ACC112 (cell line): ENCODE data around the gene BMPR1A.
"Not testable (repeated sequence)": the region's sequence is repeated elsewhere in the genome, so short reads cannot be mapped to it uniquely, and the experiment has no call there.

Source experiments
- H2AFZ ChIP-seq: fragments of 200-600 bp; sonication (generic); one replicate; pipeline ENCODE4 v1.6.0; 2017; ENCODE audit warnings: antibody characterized with exemption, low read length; ENCODE audit not compliant: unreplicated experiment
- H3K27ac ChIP-seq: fragments of 200-600 bp; sonication (generic); 2 replicates; pipeline ENCODE4 v1.5.1; 2014; ENCODE audit warnings: low read depth, mild to moderate bottlenecking, antibody characterized with exemption, low read length, moderate library complexity
- H3K27me3 ChIP-seq: fragments of 200-600 bp; sonication (generic); 2 replicates; pipeline ENCODE4 v1.6.1; 2014; ENCODE audit warnings: mild to moderate bottlenecking, antibody characterized with exemption, low read length, moderate library complexity, mixed read lengths; ENCODE audit not compliant: insufficient read depth
- H3K36me3 ChIP-seq: fragments of 200-600 bp; sonication (generic); 2 replicates; pipeline ENCODE4 v1.6.1; 2016; ENCODE audit warnings: mild to moderate bottlenecking, antibody characterized with exemption, low read length, moderate library complexity, mixed read lengths; ENCODE audit not compliant: insufficient read depth
- H3K4me1 ChIP-seq: fragments of 200-600 bp; sonication (generic); one replicate; pipeline ENCODE4 v1.6.1; 2016; ENCODE audit warnings: low read length, mixed read lengths; ENCODE audit not compliant: insufficient read depth, unreplicated experiment, control insufficient read depth
- H3K4me3 ChIP-seq: fragments of 200-600 bp; sonication (generic); 2 replicates; pipeline ENCODE4 v1.5.1; 2014; ENCODE audit warnings: mild to moderate bottlenecking, low read depth, low read length
- H3K79me2 ChIP-seq: fragments of 200-600 bp; sonication (generic); one replicate; pipeline ENCODE4 v1.6.0; 2016; ENCODE audit warnings: low read length; ENCODE audit not compliant: control insufficient read depth, unreplicated experiment, insufficient read depth

The BMPR1A gene

DNA sequence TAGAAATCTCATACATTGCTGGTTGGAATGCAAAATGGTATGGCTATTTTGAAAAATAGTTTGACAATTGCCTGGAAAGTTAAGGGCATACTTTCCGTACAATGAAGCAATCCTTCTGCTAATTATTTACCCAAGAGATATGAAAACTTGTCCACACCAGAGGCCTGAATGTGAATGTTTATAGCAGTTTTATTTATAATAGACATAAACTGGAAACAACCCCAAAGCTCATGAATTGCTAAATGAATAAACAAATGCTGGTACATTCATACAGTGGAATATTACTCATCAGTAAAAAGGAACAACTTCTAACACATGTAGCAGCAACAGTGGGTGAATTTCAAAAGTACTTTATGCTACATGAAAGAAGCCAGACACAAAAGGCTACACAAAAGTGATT is 158.3 kb downstream of the BMPR1A start:
- no peaks in the 10 kb centered on the region for H3K27me3 ChIP-seq
- H2AFZ ChIP-seq, result no peak overlapping the region
- no peak overlapping the region for H3K27ac ChIP-seq
- peaks cover 9% of the 10 kb centered on the region for H3K36me3 ChIP-seq
- peaks cover 4% of the 10 kb centered on the region for H3K4me1 ChIP-seq
- H3K79me2 ChIP-seq, result no peaks in the 10 kb centered on the region
- H3K4me3 ChIP-seq, result no peak overlapping the region

DNA sequence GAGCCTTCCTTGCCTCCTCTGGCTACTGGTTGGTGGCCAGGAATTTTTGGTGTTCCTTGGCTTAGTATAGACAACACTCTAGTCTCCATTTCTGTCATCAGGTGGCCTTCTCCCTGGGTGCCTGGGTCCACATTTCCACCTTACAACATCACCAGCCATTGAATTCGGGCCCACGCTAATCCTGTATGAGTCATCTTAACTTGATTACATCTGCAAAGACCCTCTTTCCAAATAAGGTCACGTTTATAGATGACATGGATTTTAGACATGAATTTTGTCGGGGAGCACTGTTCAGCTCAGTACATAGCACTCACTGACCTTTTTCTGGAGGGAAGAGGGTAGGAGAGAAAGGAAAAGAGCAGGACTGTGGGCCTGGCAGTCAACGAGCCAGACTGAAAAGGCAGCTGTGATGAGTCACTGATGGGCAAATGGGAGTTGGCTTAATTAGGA is 161.6 kb downstream of the BMPR1A start:
- Histone ChIP-seq H3K4me3 (no peak overlapping the region), H3K27me3 (no peaks in the 10 kb centered on the region), H3K4me1 (peaks cover 4% of the 10 kb centered on the region), H3K27ac (no peak overlapping the region), H3K36me3 (peaks cover 22% of the 10 kb centered on the region), H3K79me2 (no peaks in the 10 kb centered on the region), H2AFZ (no peak overlapping the region)

DNA sequence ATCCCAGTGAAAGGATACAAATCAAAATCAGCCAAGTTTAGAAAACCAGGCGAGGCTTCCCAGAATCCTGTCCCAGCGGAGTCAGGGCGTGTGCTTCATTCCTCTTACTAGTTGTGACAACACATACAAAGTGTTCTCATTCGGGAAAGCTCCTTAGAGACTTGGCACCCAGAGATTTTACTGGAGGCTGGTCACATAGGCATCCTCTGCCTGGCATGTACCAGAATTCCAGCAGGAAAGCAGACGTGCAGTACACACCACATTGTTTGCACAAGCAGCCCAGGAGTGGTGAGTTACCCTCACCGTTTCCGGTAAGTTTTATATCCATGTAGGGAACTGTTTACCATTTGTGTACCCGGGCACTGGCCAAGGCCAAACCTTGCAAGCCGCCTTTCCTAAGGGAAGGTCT is 166.1 kb downstream of the BMPR1A start:
- H2AFZ ChIP-seq, result no peak overlapping the region
- H3K27me3 ChIP-seq, result no peaks in the 10 kb centered on the region
- peaks cover 4% of the 10 kb centered on the region for H3K4me1 ChIP-seq
- no peak overlapping the region for H3K27ac ChIP-seq
- H3K36me3 ChIP-seq, result peaks cover 17% of the 10 kb centered on the region
- H3K79me2 ChIP-seq, result no peaks in the 10 kb centered on the region
- H3K4me3 ChIP-seq, result no peak overlapping the region

DNA sequence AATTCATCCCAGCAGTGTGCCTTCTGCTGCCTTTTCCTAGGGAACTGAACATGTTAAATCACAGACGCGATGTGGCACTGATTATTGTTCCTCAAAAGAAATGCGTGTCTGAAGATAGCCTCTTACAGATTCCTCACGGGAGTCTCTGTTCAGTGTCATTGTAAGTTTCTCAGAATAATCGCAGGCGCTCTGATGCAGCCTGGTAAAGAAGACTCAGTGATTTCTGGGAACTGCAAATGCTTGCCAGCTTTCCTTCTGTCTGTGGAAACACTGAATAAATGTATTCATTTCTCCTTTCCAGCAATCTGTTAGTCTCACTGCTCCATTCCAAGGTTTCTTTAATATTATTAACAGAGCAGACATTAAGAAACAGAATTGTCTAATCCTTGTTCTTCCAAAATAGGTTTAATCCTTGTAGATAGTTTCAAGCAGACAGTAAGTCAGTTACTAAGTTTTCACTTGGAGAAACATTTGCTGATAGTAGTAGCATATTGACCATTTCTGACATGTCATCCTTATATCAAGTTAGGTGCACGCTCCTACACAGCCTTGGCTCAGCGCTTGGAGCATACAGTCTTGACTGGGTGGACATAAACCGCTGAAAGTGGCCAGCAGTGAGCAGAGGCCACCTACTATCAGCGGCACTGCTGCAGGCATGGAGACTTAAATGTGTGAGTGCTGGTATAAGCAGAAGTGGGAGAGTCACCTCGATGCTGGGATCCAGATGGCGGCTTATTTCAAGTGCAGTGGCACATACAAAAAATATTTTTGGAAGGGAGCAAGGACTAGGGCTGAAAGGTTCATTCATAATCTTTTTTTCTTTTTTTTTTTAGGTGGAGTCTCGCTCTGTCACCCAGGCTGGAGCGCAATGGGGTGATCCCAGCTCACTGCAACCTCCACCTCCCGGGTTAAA is 173.3 kb downstream of the BMPR1A start:
- Histone ChIP-seq H3K79me2 (no peaks in the 10 kb centered on the region), H3K4me3 (no peak overlapping the region), H3K4me1 (peaks cover 16% of the 10 kb centered on the region), H2AFZ (no peak overlapping the region), H3K27ac (no peak overlapping the region), H3K27me3 (no peaks in the 10 kb centered on the region), H3K36me3 (peaks cover 7% of the 10 kb centered on the region)

DNA sequence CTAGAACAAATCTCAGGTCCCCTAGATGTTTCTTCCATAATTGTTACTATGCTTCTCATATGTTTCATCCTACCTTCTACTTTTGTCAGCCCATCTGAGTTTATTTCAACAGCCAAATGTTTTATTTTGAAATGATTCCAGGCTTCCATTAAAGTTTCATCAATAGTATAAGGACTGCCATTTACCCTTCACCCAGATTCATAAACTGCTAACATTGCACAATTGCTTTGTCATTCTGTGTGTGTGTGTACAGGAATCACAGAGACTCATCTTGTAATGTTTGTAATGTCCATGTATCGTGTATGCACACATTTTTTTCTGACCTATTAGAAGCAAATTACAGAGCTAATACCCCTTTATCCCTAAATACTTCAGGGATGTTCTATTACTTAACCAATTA is 175.5 kb downstream of the BMPR1A start:
- Histone ChIP-seq H3K27me3 (no peaks in the 10 kb centered on the region), H3K36me3 (peaks cover 7% of the 10 kb centered on the region), H3K79me2 (no peaks in the 10 kb centered on the region), H2AFZ (no peak overlapping the region), H3K4me1 (peaks cover 22% of the 10 kb centered on the region), H3K4me3 (no peak overlapping the region), H3K27ac (peak overlapping the region; percentile 44)

DNA sequence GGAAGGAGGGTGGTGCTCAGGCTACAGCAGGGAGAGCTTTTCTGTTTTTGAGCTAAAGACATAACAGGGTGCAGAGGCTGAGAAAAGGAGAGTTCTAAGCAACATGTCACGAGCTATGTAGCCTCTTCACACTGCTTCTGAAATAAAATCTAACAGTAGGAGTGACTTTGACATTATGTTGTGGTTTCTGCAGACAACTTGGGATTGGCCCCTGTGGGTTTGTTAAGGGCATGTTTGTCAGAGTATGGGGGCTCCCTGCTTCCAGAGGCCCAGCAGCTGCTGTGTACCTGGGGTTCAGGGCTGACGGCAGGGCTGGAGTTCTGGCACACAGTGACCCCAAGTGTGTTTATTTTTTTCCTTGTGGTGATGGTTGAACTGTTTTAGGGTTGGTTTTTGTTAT is 176.3 kb downstream of the BMPR1A start:
- peaks cover 7% of the 10 kb centered on the region for H3K36me3 ChIP-seq
- peaks cover 27% of the 10 kb centered on the region for H3K4me1 ChIP-seq
- H3K4me3 ChIP-seq, result no peak overlapping the region
- H3K79me2 ChIP-seq, result no peaks in the 10 kb centered on the region
- no peak overlapping the region for H2AFZ ChIP-seq
- no peaks in the 10 kb centered on the region for H3K27me3 ChIP-seq
- H3K27ac ChIP-seq, result no peak overlapping the region

DNA sequence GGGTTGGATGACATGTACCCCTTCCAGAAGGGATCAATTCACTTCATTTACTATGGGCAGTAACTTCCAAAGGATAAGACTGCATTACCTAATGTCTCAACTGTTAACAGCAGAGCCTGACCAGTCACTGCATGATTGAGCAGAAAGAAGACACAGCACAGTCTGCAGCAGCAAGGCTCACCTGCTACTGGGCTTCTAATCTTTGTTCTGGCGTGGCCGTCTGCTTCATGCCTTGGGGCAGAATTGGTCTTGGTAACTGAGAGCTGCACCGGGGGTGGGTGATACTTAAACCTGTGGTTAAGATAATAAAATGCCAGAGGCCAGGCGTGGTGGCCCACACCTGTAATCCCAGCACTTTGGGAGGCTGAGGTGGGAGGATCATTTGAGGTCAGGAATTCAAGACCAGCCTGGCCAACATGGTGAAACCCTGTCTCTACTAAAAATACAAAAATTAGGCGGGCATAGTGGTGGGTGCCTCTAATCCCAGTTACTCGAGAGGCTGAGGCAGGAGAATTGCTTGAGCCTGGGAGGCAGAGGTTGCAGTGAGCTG is 177.8 kb downstream of the BMPR1A start:
- not testable (repeated sequence) for H3K79me2 ChIP-seq, H3K4me3 ChIP-seq, H3K27me3 ChIP-seq, H2AFZ ChIP-seq, H3K36me3 ChIP-seq, H3K27ac ChIP-seq
- H3K4me1 ChIP-seq, result peaks cover 27% of the 10 kb centered on the region

DNA sequence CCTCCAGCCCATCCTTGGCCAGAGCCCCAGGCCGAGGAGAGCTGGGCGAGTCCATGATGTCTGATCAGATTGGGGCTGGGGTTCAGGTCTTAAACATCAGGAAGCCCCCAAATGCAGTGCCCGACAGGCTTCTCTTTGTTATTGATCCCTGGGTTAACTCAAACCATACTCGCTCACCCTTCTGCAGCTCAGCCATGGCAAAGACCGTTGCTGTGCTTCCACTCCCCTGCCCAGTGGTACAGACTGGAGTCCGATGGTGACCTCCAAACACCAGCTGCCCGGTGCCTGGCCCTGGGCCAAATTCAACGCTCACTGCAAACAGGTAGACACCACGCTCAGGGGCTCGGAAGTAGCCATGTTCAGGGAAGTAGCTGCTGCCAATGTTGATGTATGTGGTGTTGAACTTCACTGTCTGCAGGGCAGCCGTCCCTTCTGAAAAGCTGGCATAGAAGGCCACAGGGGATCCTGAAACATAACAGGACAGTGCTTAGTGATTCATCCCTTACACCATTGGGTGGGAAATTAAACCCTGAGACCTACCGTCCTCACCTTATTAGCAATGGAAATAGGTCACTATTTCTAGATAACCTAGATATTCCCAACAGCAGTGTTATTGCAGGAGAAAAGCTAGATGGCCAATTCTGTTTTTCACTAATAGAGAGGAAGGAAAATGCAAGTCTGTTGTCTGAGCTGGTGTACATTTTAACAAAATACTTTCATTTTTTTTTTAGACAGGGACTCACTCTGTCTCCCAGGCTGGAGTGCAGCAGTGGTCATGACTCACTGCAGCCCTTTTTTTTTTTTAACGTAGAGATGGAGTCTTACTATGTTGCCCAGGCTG is 180.5 kb downstream of the BMPR1A start:
- Histone ChIP-seq H3K27ac (no peak overlapping the region), H3K4me1 (peaks cover 20% of the 10 kb centered on the region), H3K27me3 (no peaks in the 10 kb centered on the region), H3K36me3 (no peaks in the 10 kb centered on the region), H3K79me2 (no peaks in the 10 kb centered on the region), H2AFZ (no peak overlapping the region), H3K4me3 (0 out of 2 replicates have a peak overlapping the region, but pooled peaks have one; percentile 24)

DNA sequence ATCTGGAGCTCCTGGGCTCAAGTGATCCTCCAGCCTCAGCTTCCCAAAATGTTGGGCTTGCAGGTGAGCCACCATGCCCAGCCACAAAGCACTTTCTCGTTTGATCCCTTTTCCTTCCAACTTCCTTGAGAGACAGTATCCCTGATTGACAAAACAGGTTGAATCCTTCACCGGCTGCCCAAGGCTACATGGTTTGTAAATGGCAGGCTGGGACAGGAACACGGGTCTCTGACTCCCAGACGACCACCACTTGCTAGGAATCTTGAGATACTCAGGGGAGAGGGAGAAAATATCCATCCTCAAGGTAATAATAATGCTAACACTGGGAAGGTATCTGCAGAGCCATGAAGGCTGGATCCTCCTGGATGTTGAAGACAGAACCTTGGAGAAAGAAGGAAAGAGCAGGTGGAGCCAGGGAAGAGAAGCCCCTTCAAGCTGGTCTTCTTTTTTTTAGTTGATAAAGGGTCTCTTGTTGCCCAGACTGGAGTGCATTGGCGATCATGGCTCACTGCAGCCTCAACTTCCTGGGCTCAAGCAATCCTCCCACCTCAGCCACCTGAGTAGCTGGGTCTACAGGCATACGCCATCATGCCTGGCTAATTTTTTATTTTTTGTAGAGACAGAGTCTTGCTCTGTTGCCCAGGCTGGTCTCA is 181.2 kb downstream of the BMPR1A start:
- Histone ChIP-seq H3K4me3 (no peak overlapping the region), H3K27ac (no peak overlapping the region), H3K79me2 (no peaks in the 10 kb centered on the region)

DNA sequence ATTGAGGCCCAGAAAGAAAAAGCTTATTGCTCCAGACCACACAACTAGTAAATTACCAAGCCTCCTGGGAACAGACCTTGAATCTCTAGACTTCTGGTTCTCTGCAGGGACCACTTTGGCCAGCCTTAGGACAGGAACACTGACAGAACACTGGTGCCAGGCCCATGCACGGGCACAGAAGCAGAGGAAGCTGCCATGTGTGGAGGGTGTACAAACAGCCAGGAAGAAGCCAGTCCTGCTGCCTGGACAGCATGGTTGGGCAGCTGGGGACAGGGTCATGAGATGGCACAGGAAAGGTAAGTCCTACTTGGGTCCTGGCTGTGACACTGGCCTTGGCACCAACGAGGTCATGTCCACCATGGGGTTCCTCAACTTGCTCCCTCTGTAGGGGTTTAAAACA is 181.8 kb downstream of the BMPR1A start:
- peaks cover 4% of the 10 kb centered on the region; the same call in 1 of the 2 replicates for H3K27me3 ChIP-seq
- H2AFZ ChIP-seq, result no peak overlapping the region
- no peak overlapping the region for H3K27ac ChIP-seq
- peaks cover 12% of the 10 kb centered on the region for H3K4me1 ChIP-seq
- no peaks in the 10 kb centered on the region for H3K36me3 ChIP-seq
- no peaks in the 10 kb centered on the region for H3K79me2 ChIP-seq
- no peak overlapping the region for H3K4me3 ChIP-seq

More for the DNA sequence above, 181.2 kb downstream of the BMPR1A start:
- no peak overlapping the region for H2AFZ ChIP-seq
- no peaks in the 10 kb centered on the region for H3K36me3 ChIP-seq
- peaks cover 13% of the 10 kb centered on the region for H3K4me1 ChIP-seq
- no peaks in the 10 kb centered on the region for H3K27me3 ChIP-seq
